Measurements from ENCODE around the gene NFYC.

Gene NFYC

DNA sequence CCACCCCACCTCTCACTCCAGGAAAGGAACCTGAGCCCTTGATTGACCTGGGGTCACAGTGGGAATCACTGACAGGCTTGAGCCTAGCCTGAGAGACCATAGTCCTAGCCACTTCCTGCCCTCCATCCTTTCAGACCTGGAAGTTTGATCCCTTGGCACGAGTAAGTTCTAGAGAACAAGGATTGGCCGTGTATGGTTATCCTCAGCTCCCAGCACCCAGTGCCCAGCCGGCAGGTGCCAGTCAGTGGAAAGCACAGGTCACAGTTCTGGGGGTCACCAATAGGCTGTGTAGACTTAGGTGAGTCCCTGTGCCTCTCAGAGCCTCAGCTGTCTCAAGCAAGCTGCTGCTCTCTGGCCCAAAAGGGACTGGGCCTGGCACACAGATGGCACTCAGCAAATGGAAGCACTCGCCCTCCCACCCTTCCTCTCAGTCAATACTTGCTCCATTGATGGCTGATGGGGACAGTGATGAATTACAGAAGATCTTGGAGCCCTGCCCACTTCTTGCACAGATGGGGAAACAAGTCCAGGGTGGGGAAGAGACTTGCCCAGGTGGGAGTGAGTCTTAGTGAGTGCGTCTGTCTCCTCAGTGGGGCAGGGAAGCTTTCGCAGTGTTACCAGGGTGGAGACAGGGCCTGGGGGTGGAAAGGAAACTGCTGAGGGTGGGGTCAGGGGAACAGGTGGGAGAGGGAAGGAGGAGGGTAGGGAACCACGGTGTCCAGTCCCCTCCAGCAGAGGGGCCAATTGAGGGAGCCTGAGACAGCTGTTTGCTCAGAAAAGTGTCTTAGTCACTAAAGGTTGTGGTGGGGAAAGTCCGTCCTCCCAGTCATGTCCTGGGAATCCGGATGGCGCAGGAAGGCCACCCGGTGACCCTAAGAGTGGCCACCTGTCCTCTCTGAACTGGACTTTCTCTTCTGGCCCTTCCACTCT, 89.4 kb downstream of the NFYC start:
- DNase-seq (ENCODE audit: extremely low read depth, low read depth), result no peak
- TF ChIP-seq, protein P1, sequence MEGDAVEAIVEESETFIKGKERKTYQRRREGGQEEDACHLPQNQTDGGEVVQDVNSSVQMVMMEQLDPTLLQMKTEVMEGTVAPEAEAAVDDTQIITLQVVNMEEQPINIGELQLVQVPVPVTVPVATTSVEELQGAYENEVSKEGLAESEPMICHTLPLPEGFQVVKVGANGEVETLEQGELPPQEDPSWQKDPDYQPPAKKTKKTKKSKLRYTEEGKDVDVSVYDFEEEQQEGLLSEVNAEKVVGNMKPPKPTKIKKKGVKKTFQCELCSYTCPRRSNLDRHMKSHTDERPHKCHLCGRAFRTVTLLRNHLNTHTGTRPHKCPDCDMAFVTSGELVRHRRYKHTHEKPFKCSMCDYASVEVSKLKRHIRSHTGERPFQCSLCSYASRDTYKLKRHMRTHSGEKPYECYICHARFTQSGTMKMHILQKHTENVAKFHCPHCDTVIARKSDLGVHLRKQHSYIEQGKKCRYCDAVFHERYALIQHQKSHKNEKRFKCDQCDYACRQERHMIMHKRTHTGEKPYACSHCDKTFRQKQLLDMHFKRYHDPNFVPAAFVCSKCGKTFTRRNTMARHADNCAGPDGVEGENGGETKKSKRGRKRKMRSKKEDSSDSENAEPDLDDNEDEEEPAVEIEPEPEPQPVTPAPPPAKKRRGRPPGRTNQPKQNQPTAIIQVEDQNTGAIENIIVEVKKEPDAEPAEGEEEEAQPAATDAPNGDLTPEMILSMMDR (IDR thresholded peaks at IDR 0.05; ENCODE audit: low read depth, low read length), result no peak

- TF ChIP-seq, protein P1 (IDR thresholded peaks at IDR 0.05; ENCODE audit: low read depth, low read length), result no peak
- no peak for DNase-seq (ENCODE audit: extremely low read depth, low read depth)
These were observed 90.1 kb downstream of the NFYC start for GRCh38 chr1:40781608-40781971.

GRCh38 chr1:40782371-40782956, 91.0 kb downstream of the NFYC start:
- TF ChIP-seq, protein P1 (IDR thresholded peaks at IDR 0.05; ENCODE audit: low read depth, low read length), result peak; percentile 2
- no peak for DNase-seq (ENCODE audit: extremely low read depth, low read depth)

DNA sequence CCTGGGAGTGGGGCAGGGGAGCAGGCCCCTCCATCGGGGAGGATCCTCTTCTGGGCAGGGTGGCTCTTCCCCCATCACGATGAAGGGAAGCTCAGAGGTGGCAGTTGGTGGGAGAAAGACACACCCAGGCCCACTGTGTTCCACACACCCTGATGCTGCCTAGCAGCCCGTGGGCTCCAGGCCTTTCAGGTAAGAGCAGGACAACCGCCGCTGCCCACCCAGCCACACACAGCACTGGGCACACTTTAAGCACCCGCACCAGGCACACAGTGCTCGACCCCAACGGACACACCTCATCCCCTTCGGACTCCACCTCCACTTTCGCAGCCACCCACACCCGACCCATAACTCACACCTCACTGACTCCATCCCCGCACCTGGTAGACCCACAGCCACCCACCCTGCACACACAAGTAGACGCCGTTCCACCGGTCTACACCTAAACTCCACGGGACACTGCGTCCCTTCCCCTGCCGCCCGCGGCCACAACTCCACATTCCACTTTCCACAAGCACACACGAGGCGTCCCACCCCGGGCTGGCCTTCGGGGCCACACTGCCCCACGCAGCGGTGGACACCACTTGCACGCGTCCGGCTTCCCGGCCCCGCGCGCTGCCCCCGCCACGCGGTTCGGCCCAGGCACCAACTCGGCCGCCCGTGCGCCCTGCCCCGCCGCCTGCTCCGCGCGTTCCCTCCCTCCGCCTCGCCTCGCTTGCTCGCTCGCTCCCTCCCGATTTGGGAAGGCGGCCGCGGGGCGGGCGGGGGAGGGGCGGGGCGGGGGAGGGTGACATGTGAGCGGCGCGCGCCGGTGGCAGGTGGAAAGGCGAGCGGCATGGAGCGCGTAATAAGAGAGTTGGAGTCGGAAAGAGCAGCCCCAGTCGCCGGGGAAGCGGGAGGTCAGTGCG, 91.7 kb downstream of the NFYC start, which contains the start of gene KCNQ4:
Gene KCNQ4 (plus strand): TSS at position 787 of the 905 bp plus-strand sequence. CDS start 307 bp downstream, outside the sequence.
- TF ChIP-seq, protein P1 (IDR thresholded peaks at IDR 0.05; ENCODE audit: low read depth, low read length), result no peak
- DNase-seq (ENCODE audit: extremely low read depth, low read depth), result no peak

DNA sequence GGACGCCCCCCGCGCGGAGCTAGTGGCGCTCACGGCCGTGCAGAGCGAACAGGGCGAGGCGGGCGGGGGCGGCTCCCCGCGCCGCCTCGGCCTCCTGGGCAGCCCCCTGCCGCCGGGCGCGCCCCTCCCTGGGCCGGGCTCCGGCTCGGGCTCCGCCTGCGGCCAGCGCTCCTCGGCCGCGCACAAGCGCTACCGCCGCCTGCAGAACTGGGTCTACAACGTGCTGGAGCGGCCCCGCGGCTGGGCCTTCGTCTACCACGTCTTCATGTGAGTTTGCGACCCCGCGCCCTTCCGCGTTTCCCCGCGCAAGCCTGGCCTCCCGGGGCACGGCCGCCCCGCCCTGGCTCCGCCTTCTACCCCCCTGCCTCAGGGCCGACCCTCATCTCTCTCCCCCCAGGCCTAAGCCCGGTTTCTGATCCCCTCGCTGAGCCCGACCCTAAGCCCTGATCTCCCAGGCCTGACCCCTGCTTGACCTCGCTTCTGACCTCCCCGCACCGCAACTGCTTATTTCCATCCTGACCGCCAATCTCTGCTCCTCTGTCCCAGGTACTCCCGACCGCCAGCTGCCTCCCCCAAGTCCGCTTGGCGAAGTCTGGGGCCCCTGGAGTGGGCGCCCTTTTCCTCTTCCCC, 92.8 kb downstream of the NFYC start:
- no peak for DNase-seq (ENCODE audit: extremely low read depth, low read depth)
- TF ChIP-seq, protein P1 (IDR thresholded peaks at IDR 0.05; ENCODE audit: low read depth, low read length), result no peak

DNA sequence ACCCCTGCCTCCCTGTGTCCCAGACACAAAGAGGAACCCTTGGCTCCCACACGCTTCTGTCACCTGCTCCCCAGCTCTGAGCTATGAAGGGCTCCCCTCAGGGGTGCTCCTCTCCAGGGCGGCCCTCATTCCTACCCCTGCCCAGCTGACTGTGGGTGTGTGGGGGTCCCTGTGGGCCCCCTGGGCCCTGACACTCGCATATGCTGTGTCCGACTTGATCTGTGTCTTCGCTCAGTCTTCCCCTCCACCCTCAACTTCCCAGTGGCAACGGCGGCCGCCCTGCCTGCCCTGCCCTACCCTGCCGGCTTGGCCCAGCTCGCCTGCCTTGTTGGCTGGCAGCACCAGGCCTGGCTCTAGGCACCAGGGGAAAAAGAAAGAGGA, 93.3 kb downstream of the NFYC start:
- TF ChIP-seq, protein P1 (IDR thresholded peaks at IDR 0.05; ENCODE audit: low read depth, low read length), result no peak
- no peak for DNase-seq (ENCODE audit: extremely low read depth, low read depth)
